OCI-LY3 (cell line): ENCODE results near the gene PDE1A.

ENCODE experiments used
- CTCF ChIP-seq: fragments of 200-600, 300-600 bp; sonication (generic); IDR thresholded peaks from 2 replicates; pipeline ENCODE4 v1.5.1; 2014; ENCODE audit warnings: antibody characterized with exemption, low read length, low read depth
- EZH2phosphoT487 ChIP-seq: fragments of 200-600 bp; shearing (Covaris generic); IDR thresholded peaks from 2 replicates; pipeline ENCODE4 v1.6.1; 2018; ENCODE audit warnings: antibody characterized with exemption, mixed run types, low read depth

- TF ChIP-seq CTCF = no peak
- no peak for TF ChIP-seq EZH2phosphoT487
Observed at GRCh38 chr2:182432051-182432450, 5.2 kb upstream of the PDE1A start.
